Dermis lymphatic vessel endothelial cell (primary cell): ENCODE data around the gene PDCL3. TPM values are rescaled to one million over a fixed set of nuclear protein-coding genes. Genes with fewer than 3 reads are reported as not detected.

ENCODE experiments used
- total RNA-seq: library from RNA; depleted of rRNA; stranded (reverse); fragments of >200 nt; gene quantifications from 2 replicates; pipeline ENCODE4 v1.2.1, GENCODE V29; 2014

The PDCL3 gene
- 12.4 and 13.9 TPM in 2 replicates for total RNA-seq

DNA sequence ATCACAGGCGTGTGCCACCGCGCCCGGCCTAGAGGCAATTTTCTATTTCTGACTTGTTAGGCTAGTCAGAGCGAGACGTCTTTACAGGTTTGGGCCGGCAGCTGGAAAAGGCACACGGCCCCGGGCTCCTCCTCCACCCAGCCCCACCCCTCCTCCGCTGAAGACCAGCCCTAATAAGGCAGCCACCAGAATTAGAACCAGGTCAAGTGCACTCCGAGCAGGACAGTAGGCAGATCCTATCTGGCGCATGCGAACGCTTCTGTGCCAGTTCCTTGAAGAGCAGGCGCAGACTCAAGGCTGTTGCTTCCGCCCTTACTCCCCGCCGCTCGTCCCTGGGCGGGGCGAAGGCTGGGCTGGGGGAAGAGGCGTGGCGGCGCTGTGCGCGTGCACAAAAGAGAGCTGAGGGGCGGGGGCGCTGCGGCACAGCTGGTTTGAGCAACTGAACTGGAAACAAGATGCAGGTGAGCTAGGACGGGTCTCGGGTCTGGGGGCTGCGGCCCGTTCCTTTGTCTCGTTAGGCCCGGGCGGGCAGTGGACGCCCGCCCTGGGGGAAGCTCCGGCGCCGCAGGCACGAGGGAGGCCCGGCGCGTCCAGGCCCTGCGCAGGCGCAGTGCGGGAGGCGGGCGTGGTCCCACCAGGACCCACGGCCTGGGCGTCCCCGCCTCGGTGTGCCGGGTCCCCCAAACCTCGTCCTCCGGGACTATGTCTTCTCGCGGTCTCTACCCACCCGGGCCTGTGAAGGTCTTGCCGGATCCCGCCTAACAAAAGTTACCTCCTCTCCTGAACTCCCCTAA is at the start of gene PDCL3:
PDCL3 (plus strand) TSS at position 381 of the 794 bp plus-strand sequence; CDS start at position 456, 75 bp downstream.

Other genes starting within 250 kb of the PDCL3 start
- gene LONRF2, start 240.5 kb upstream of the PDCL3 start, total RNA-seq, result under 0.01 TPM in 2 replicates
- 7.6 and 10.8 TPM in 2 replicates for gene CHST10, start 145.3 kb upstream of the PDCL3 start, total RNA-seq
- not detected in 2 replicates for gene NMS, start 92.5 kb upstream of the PDCL3 start, total RNA-seq